ENCODE results near the gene PHLDB2. TPM values are rescaled to one million over a fixed set of nuclear protein-coding genes. Genes with fewer than 3 reads are reported as not detected.

PHLDB2 gene
- total RNA-seq, 1 experiment from 2014 or later: 13.2 TPM

GRCh38 chr3:111906656-111907055, 47.6 kb downstream of the PHLDB2 start:
- no peak overlapping the region for H2BK120ac ChIP-seq (ENCODE audit: low read depth, low read length, poor library complexity, severe bottlenecking)
- H3K23me2 ChIP-seq (ENCODE audit: insufficient read length, low read depth, low read length, poor library complexity, severe bottlenecking): no peaks in the 10 kb centered on the region
- no peak overlapping the region for H4K8ac ChIP-seq (replicated peaks; ENCODE audit: insufficient read length, low read depth, low read length)
- no peak overlapping the region for H3K27ac ChIP-seq (ENCODE audit: insufficient read length, low read depth, low read length)
- H3K14ac ChIP-seq (ENCODE audit: insufficient read depth, low read length): no peak overlapping the region
- H2AK5ac ChIP-seq (ENCODE audit: insufficient read length, low read length): no peak overlapping the region
- WGBS (ENCODE audit: extremely low coverage, insufficient read length, low lambda C conversion rate): no CpG with 5 or more reads among the region's 2 CpGs
- H3K18ac ChIP-seq (ENCODE audit: insufficient read length, low read depth, low read length): no peak overlapping the region
- H3K79me1 ChIP-seq (ENCODE audit: insufficient read depth, low read depth, low read length, poor library complexity, severe bottlenecking): no peaks in the 10 kb centered on the region
- H3K9ac ChIP-seq (ENCODE audit: extremely low read depth, insufficient read length, low read length): no peak overlapping the region
- no peaks in the 10 kb centered on the region for H4K20me1 ChIP-seq (ENCODE audit: control insufficient read depth, insufficient read depth, insufficient read length)
- DNase-seq: no peak
- Mint-ChIP-seq H3K4me3 (no peak overlapping the region), H3K27me3 (ENCODE audit: low read depth) (peaks cover 3% of the 10 kb centered on the region; the same call in 1 of the 2 replicates), H3K36me3 (ENCODE audit: insufficient read depth in 1 of 3, low read depth in 3 of 3) (peaks cover 0 to 5% (median 0%) of the 10 kb centered on the region in 3 experiments; a peak in 2 of 7 replicates), H3K4me1 (peaks cover 4 to 9% of the 10 kb centered on the region in 2 experiments), H3K9me3 (no peaks in the 10 kb centered on the region), H3K27ac (no peak overlapping the region)
- no peak overlapping the region for H3K4me2 ChIP-seq (ENCODE audit: insufficient read depth, insufficient read length, low read length)
- H2BK12ac ChIP-seq (ENCODE audit: insufficient read length, low read depth, low read length): no peak overlapping the region
- H3K23ac ChIP-seq (ENCODE audit: insufficient read length, low read depth, low read length): no peak overlapping the region
- H3K79me2 ChIP-seq (ENCODE audit: insufficient read depth, low read length): no peaks in the 10 kb centered on the region
- H2BK15ac ChIP-seq (ENCODE audit: low read depth, low read length): no peak overlapping the region
- H3T11ph ChIP-seq (ENCODE audit: low read length): no peak overlapping the region
- H3K9me3 ChIP-seq (ENCODE audit: control insufficient read depth, low read depth, low read length): no peaks in the 10 kb centered on the region
- no peak overlapping the region for H2AFZ ChIP-seq (ENCODE audit: low read length)
- H3K4ac ChIP-seq (ENCODE audit: low read depth, low read length): no peak overlapping the region
- no peak overlapping the region for H4K91ac ChIP-seq (ENCODE audit: insufficient read length, low read depth, low read length)
- no peak for TF ChIP-seq CTCF (conservative IDR thresholded peaks at IDR 0.05)
- no peaks in the 10 kb centered on the region for H3K27me3 ChIP-seq (ENCODE audit: insufficient read depth, low read length)
- no peak overlapping the region for H2BK5ac ChIP-seq (ENCODE audit: insufficient read length, low read length)
- peaks cover 2% of the 10 kb centered on the region; the same call in 1 of the 2 replicates for H3K4me1 ChIP-seq (ENCODE audit: insufficient read depth, low read length)
- no peak overlapping the region for H2BK20ac ChIP-seq (ENCODE audit: low read depth, low read length, poor library complexity, severe bottlenecking)
- H3K56ac ChIP-seq (ENCODE audit: insufficient read length, low read depth, low read length): no peak overlapping the region
- no peak overlapping the region for H4K5ac ChIP-seq (ENCODE audit: insufficient read length, low read depth, low read length)

Measured in H9 (cell line).